Spinal cord (tissue), 10 donors: Measurements from ENCODE around the gene CREB5. TPM values are rescaled to one million over a fixed set of nuclear protein-coding genes. Genes with fewer than 3 reads are reported as not detected.
"Not testable (repeated sequence)": the region's sequence is repeated elsewhere in the genome, so short reads cannot be mapped to it uniquely, and the experiment has no call there.

Source experiments
- DNase-seq, 6 donors: peaks; one replicate each; pipeline versions ENCODE4 v3.0.0 to v3.0.0-alpha.2; 2013 to 2015; ENCODE audit warnings: low spot score in 6 of 6, low read depth in 4 of 6
- H3K27ac ChIP-seq: one replicate; pipeline ENCODE4 v1.5.1; 2013; ENCODE audit warnings: low read depth, low read length, control low read depth
- H3K27me3 ChIP-seq: one replicate; pipeline ENCODE4 v1.6.1; 2013; ENCODE audit warnings: low read length; ENCODE audit not compliant: control insufficient read depth, insufficient read depth
- H3K36me3 ChIP-seq: one replicate; pipeline ENCODE4 v1.6.1; 2013; ENCODE audit warnings: low read length; ENCODE audit not compliant: control insufficient read depth, insufficient read depth
- H3K4me1 ChIP-seq: one replicate; pipeline ENCODE4 v1.6.1; 2013; ENCODE audit warnings: low read length; ENCODE audit not compliant: control insufficient read depth, insufficient read depth
- H3K4me3 ChIP-seq: one replicate; pipeline ENCODE4 v1.5.1; 2013; ENCODE audit warnings: low read depth, low read length, control low read depth
- H3K9me3 ChIP-seq: one replicate; pipeline ENCODE4 v1.6.1; 2013; ENCODE audit warnings: low read length; ENCODE audit not compliant: control insufficient read depth, insufficient read depth
- WGBS: methylation state at CpG from one replicate; pipeline ENCODE4 v1.1.5; 2013; ENCODE audit warnings: missing lambda C conversion rate; ENCODE audit not compliant: insufficient coverage; 5-methylcytosine and 5-hydroxymethylcytosine counted together
- polyA plus RNA-seq, 2 donors: library from polyadenylated mRNA; unstranded; fragments of 120-200 nt; gene quantifications; one replicate each; pipeline ENCODE4 v1.2.1, GENCODE V29; 2013; ENCODE audit not compliant: insufficient read length in 2 of 2
- total RNA-seq, 2 donors: library from RNA; depleted of rRNA in 1 of 2; stranded (reverse); fragments of 120-200 nt in 1 of 2; fragments of >200 nt in 1 of 2; gene quantifications; one replicate each; pipeline versions ENCODE4 v1.2.3 to v1.2.4, GENCODE V29; 2013 to 2014
- donor health status: healthy.

Gene CREB5
- total and polyA plus RNA-seq, 4 donors = 15.3 to 34.3 (median 17.0) TPM

DNA sequence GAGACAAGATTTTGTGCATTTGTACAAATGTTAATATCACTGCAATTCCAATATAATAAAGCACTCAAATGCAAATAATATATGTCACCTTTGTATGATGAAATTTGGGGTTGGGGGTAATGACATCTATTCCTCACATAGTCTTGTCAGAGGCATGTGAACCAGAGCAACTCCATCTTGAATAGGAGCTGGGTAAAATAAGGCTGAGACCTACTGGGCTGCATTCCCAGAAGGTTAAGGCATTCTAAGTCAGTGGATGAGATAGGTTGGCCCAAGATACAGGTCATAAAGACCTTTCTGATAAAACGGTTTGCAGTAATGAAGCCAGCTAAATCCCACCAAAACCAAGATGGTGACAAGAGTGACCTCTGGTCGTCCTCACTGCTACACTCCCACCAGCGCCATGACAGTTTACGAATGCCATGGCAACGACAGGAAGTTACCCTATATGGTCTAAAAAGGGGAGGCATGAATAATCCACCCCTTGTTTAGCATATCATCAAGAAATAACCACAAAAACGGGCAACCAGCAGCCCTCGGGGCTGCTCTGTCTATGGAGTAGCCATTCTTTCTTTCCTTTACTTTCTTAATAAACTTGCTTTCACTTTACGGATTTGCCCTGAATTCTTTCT, 413.6 kb downstream of the CREB5 start:
- 100% methylated on average over 2 of the region's 8 CpGs for WGBS
- H3K4me3 ChIP-seq, H3K9me3 ChIP-seq, DNase-seq, H3K27ac ChIP-seq, H3K4me1 ChIP-seq, H3K27me3 ChIP-seq, H3K36me3 ChIP-seq: not testable (repeated sequence)

DNA sequence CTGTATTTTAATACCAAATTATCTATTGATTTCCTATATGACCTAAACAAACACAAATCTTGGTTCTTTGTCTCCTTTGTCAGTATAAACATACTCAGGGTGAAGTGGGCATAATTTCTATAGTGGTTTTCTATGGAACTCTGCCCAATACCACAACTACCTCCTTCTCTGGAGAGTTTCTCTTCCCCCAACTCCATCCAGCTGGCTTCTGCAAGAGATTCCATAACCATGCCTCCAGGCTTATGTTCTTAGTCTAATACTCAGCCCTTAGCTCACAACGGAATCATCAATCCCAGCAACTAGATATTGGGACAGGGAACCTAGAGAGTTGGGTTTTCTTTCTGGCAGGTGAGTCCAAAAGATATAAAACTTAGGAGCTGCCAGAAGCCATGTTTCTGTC, 418.5 kb downstream of the CREB5 start:
- H3K4me1 ChIP-seq = no peaks in the 10 kb centered on the region
- no peak overlapping the region for H3K4me3 ChIP-seq
- H3K27ac ChIP-seq = no peak overlapping the region
- no CpG with 5 or more reads among the region's 1 CpG for WGBS
- H3K27me3 ChIP-seq = no peaks in the 10 kb centered on the region
- no peaks in the 10 kb centered on the region for H3K36me3 ChIP-seq
- no peaks in the 10 kb centered on the region for H3K9me3 ChIP-seq
- DNase-seq = no peak

DNA sequence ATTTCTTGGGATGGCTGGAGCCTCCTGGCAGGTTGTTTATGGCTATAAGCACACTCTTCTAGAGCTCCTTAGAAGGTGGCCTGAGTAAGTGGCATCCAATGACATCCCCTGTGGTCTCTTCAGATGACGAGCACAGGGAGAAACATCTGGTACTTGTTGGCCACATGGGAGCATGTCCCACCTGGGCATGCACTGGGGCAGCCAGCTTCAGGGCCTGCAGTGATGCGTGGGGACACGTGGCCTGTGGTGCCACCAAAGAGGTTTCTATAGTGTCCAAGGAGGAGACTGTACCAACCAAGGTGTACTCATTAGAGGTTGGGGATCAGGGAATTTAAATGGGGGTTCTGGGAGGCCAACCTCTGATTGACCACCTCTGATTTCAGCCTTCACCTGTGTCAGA, 420.4 kb downstream of the CREB5 start:
- H3K4me3 ChIP-seq = no peak overlapping the region
- H3K9me3 ChIP-seq = no peaks in the 10 kb centered on the region
- H3K36me3 ChIP-seq = no peaks in the 10 kb centered on the region
- WGBS = 98% methylated on average over 3 of the region's 3 CpGs
- H3K4me1 ChIP-seq = no peaks in the 10 kb centered on the region
- no peaks in the 10 kb centered on the region for H3K27me3 ChIP-seq
- DNase-seq = no peak
- no peak overlapping the region for H3K27ac ChIP-seq

GRCh38 chr7:28835800-28836199, 423.5 kb downstream of the CREB5 start:
- no peak for DNase-seq
- Histone ChIP-seq H3K27ac (no peak overlapping the region), H3K9me3 (no peaks in the 10 kb centered on the region), H3K4me3 (no peak overlapping the region), H3K27me3 (no peaks in the 10 kb centered on the region), H3K36me3 (no peaks in the 10 kb centered on the region), H3K4me1 (no peaks in the 10 kb centered on the region)

DNA sequence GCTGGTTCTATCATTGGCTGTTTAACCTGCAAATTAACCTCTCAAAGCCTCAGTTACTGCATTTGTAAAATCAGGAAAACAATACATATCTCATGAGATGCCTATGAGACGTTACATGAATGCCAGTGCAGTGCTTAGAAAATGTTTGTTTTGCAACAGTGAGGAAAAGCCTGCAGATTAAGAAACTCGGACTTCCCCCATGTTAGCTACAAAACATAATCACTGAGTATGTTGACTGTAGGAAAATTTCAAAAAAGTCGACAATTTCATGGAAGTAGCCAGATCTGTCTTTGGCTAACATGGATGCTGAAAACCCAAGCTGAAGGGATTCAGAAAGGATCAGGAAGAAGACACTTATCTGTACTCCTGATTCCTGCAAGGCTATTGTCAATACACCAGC, 424.4 kb downstream of the CREB5 start:
- DNase-seq = no peak
- Histone ChIP-seq H3K27ac (no peak overlapping the region), H3K4me3 (no peak overlapping the region), H3K9me3 (no peaks in the 10 kb centered on the region), H3K4me1 (no peaks in the 10 kb centered on the region), H3K27me3 (no peaks in the 10 kb centered on the region), H3K36me3 (no peaks in the 10 kb centered on the region)
- 100% methylated on average over 1 of the region's 3 CpGs for WGBS

- no peaks in the 10 kb centered on the region for H3K4me1 ChIP-seq
- no peak overlapping the region for H3K4me3 ChIP-seq
- H3K36me3 ChIP-seq = no peaks in the 10 kb centered on the region
- H3K9me3 ChIP-seq = no peaks in the 10 kb centered on the region
- no CpG with 5 or more reads among the region's 1 CpG for WGBS
- no peak for DNase-seq
- H3K27ac ChIP-seq = no peak overlapping the region
- H3K27me3 ChIP-seq = no peaks in the 10 kb centered on the region
Observed at GRCh38 chr7:28837216-28837615, 424.9 kb downstream of the CREB5 start.

DNA sequence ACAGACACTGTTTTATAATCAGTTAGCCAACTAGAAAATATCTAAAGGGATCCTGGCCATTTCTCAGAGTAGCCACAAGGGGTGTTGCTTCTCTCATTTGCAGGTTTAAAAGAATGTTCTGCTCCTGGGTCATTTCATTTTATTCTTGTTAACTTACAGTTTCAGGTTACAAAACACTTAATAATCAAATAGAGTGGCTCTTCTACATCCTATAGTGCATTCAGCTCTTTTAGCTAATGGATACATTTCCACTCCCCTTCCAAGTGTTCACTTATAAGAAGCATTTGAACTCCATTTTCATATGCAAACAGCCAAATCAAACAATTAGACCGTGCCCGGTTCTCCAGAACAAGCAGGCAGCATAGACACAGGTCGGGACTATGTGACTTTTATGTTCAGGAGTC, 428.3 kb downstream of the CREB5 start:
- Histone ChIP-seq H3K27ac (no peak overlapping the region), H3K27me3 (no peaks in the 10 kb centered on the region), H3K9me3 (no peaks in the 10 kb centered on the region), H3K4me1 (no peaks in the 10 kb centered on the region), H3K36me3 (no peaks in the 10 kb centered on the region), H3K4me3 (no peak overlapping the region)
- no CpG with 5 or more reads among the region's 3 CpGs for WGBS
- DNase-seq = no peak

DNA sequence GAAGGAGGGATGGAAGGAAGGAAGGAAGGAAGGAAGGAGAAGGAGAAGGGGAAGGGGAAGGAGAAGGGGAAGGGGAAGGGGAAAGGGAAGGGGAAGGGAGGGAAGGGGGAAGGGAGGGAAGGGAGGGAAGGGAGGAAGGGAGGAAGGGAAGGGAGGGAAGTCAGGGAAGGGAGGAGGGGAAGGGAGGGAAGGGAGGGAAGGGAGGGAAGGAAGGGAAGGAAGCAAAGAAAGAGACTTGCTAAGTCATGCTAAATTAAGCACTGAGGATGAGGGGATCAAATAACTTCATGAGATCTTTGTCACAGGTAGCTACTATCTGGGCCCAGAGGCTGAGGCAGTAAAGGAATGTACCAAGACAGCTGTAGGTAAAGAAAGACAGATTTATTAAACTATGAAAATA, 429.4 kb downstream of the CREB5 start:
- no peak for DNase-seq
- Histone ChIP-seq H3K27ac (no peak overlapping the region), H3K36me3 (no peaks in the 10 kb centered on the region), H3K4me3 (no peak overlapping the region), H3K27me3 (no peaks in the 10 kb centered on the region), H3K9me3 (peaks cover 3% of the 10 kb centered on the region), H3K4me1 (no peaks in the 10 kb centered on the region)

- 93% methylated on average over 1 of the region's 1 CpG for WGBS
- no peak for DNase-seq
- H3K27ac ChIP-seq = no peak overlapping the region
- H3K4me3 ChIP-seq = no peak overlapping the region
- H3K4me1 ChIP-seq = no peaks in the 10 kb centered on the region
- peaks cover 3% of the 10 kb centered on the region for H3K9me3 ChIP-seq
- H3K36me3 ChIP-seq = no peaks in the 10 kb centered on the region
- no peaks in the 10 kb centered on the region for H3K27me3 ChIP-seq
Observed at GRCh38 chr7:28842769-28843295, 430.5 kb downstream of the CREB5 start.

DNA sequence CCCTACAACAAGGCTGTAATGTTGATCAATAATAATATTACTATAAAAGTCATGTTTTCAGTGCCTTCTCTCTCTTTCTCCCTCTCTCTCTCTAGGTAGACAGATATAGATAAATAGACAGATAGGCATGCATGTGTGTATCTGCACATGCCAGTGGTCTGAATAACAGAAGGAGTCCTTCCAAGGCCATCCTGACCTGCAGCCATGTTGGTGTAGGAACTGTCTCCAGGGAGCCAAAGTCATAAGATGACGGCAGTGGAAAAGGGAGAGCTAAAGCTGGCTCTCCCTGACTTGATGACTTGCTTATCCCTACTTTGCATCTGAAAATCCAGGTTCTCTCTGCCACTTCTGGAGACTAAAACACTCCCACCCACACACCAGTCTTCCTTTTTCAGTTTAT, 432.8 kb downstream of the CREB5 start:
- 33% methylated on average over 1 of the region's 1 CpG for WGBS
- no peaks in the 10 kb centered on the region for H3K36me3 ChIP-seq
- no peaks in the 10 kb centered on the region for H3K4me1 ChIP-seq
- no peaks in the 10 kb centered on the region for H3K27me3 ChIP-seq
- H3K4me3 ChIP-seq = no peak overlapping the region
- peaks cover 3% of the 10 kb centered on the region for H3K9me3 ChIP-seq
- no peak overlapping the region for H3K27ac ChIP-seq
- no peak for DNase-seq
